ENCODE data around the gene LTBP1.
A peak's percentile ranks its signal among the peaks of the same experiment; 100 is the strongest.

Gene LTBP1

DNA sequence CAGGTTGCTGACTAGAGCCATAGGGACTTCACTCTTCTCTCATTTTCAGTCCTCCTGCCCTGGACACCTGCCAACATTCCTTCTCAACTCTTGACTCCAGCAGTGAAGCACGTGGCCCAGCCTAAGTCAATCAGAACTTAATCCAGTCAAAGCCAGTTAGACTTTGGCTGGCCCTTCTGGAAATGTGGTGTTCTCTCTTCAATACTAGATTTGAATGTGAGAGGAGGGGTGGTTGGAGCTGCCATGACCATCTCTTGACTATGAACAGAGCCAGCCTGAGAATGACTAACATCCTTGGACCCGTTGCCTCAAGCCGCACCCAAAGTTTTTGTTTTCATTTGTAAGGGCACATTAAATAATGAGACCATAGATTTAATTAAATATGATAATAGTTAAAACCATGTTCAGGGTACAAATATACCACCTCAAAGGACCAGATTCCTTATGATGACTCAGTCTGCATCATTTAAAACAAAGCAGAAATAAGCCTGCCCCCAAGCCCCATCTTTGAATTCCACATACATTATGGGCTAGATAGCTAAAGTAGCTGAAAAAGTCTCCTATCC is 480.0 kb downstream of the LTBP1 start:
- no peak overlapping the region for H3K4me3 ChIP-seq (ENCODE audit: low read depth, low read length)
- peak; percentile 29 for DNase-seq (ENCODE audit: low read depth)
- in situ Hi-C loops (cut with HindIII; ENCODE audit: low sequenced_read_pairs), result no loop called here
- TF ChIP-seq, protein P1, sequence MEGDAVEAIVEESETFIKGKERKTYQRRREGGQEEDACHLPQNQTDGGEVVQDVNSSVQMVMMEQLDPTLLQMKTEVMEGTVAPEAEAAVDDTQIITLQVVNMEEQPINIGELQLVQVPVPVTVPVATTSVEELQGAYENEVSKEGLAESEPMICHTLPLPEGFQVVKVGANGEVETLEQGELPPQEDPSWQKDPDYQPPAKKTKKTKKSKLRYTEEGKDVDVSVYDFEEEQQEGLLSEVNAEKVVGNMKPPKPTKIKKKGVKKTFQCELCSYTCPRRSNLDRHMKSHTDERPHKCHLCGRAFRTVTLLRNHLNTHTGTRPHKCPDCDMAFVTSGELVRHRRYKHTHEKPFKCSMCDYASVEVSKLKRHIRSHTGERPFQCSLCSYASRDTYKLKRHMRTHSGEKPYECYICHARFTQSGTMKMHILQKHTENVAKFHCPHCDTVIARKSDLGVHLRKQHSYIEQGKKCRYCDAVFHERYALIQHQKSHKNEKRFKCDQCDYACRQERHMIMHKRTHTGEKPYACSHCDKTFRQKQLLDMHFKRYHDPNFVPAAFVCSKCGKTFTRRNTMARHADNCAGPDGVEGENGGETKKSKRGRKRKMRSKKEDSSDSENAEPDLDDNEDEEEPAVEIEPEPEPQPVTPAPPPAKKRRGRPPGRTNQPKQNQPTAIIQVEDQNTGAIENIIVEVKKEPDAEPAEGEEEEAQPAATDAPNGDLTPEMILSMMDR (IDR thresholded peaks at IDR 0.05; ENCODE audit: low read depth, low read length, missing control alignments), result no peak

DNA sequence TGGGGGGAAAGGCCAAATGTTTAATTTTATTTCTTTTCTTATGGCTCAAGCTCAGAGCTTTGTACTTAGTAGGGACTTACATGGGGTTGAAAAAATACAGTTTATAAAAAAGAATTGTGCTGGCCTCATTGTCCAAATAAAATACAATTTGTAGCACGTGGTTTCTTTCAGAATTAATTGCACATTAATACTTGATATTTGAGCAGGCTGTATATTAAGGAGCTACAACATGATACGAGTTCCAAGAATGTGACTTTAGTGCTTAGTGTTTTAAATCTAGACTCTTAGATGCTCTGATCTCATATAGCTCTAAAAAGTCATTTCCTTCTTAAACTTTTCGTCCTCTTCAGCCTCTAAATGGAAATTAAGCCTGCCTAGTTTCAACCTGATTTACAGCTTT is 483.3 kb downstream of the LTBP1 start:
- DNase-seq (ENCODE audit: low read depth), result no peak
- TF ChIP-seq, protein P1 (IDR thresholded peaks at IDR 0.05; ENCODE audit: low read depth, low read length, missing control alignments), result no peak
- in situ Hi-C loops (cut with HindIII; ENCODE audit: low sequenced_read_pairs), result loop anchor here (5.0 kb wide), 1 partner anchor 393 kb away; no protein-coding TSS in a partner anchor
- H3K4me3 ChIP-seq (ENCODE audit: low read depth, low read length), result no peak overlapping the region

DNA sequence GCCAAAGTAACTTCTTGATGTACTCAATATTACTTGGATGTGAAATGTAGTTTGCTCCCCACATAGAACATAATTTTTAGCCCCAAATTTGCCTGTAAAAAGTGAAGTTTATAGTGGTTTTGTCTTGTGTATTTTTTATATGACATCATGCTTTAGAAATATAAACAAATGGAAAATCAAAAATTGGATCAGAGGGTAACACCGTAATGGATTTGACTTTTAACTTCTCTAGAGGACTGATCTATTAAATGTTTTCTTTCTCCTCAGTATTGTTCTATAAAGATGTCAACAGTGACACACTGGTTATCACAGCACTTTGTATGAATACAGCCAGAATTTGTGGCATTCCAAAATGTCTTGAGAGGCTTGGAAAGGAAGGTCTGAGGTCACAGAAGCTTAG is 484.1 kb downstream of the LTBP1 start:
- H3K4me3 ChIP-seq (ENCODE audit: low read depth, low read length), result no peak overlapping the region
- TF ChIP-seq, protein P1 (IDR thresholded peaks at IDR 0.05; ENCODE audit: low read depth, low read length, missing control alignments), result no peak
- DNase-seq (ENCODE audit: low read depth), result no peak
- in situ Hi-C loops (cut with HindIII; ENCODE audit: low sequenced_read_pairs), result loop anchor here (5.0 kb wide), 1 partner anchor 394 kb away; no protein-coding TSS in a partner anchor

DNA sequence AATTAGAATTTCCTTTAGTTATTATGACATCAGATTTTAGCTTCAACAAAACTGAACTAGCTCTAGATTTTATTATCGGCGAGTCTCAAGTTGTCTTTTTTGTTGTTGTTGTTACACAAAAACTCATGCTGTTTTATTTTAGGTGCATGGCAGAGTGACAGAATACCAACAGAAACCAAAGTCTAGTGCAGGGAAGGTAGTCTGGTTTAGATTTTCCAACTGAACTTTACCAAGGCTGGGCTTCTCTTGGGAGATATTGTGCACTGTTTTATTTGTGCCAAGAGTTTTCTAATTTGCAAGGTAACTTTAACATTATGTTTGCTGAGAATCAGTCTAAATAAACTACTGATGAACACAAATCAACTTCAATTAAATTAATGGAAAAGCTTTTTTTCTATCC is 486.1 kb downstream of the LTBP1 start:
- TF ChIP-seq, protein P1 (IDR thresholded peaks at IDR 0.05; ENCODE audit: low read depth, low read length, missing control alignments), result no peak
- DNase-seq (ENCODE audit: low read depth), result no peak
- in situ Hi-C loops (cut with HindIII; ENCODE audit: low sequenced_read_pairs), result loop anchor here (5.0 kb wide), 1 partner anchor 396 kb away; no protein-coding TSS in a partner anchor
- no peak overlapping the region for H3K4me3 ChIP-seq (ENCODE audit: low read depth, low read length)

DNA sequence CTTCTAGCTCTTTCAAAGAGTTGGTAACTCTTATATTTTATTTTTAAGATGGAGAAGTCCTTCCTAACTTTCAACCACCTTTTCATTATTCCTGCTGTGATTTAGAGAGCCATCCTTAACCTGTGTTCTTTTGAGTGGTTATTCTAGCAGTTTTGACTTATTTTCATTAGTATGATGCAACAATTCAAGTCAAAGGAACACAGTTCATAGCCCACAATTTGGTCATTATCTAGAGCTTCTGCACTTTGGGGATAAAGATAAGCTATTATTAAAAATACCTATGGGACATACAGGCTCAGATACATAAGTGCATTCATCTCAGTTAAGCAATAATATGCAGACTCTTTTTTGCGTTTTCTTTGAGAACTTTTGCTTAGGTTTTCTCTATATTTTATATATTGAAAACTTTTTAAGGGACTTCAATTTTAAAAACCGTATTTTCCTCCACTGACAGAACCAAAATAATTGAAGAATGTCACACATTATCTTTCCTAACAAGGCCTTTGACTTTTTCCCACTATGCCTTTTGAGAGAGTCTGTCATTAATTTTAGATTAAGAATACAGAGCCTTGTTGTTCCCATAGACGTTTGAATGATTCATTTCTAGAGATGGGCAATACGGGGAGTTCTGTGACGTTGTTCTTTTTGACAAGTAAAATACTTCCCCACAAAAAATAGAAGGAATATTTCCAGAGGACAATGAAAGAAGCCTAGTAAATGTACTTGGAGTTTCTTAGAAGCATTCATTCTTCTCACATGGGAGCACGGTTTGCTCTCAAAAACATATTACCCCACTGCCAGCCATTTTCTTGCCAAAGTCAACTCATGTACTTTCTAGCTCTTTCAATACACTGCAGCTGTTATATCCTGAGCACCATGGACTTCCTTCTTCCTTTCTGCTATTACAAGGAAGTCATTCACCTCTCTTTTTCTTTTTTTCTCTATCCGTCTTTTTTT is 486.8 kb downstream of the LTBP1 start:
- in situ Hi-C loops (cut with HindIII; ENCODE audit: low sequenced_read_pairs), result loop anchor here (5.0 kb wide), 1 partner anchor 396 kb away; no protein-coding TSS in a partner anchor
- no peak for DNase-seq (ENCODE audit: low read depth)
- no peak overlapping the region for H3K4me3 ChIP-seq (ENCODE audit: low read depth, low read length)
- TF ChIP-seq, protein P1 (IDR thresholded peaks at IDR 0.05; ENCODE audit: low read depth, low read length, missing control alignments), result no peak

DNA sequence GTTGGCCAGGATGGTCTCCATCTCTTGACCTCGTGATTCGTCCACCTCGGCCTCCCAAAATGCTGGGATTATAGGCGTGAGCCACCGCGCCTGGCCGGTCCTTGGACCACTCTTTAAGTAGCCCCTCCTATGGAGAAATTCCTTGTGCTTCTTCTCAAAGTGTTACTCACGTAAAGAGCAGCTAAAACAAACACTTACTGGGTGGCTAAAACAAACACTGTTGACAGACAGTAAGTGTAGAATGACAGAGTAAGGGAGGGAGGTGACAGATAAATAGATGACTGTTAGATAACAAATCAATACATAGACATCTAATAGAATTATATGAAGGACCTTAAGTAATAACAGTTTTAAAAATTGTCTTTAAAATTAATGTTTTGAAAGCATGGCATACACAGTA is 488.8 kb downstream of the LTBP1 start:
- no peak for DNase-seq (ENCODE audit: low read depth)
- in situ Hi-C loops (cut with HindIII; ENCODE audit: low sequenced_read_pairs), result no loop called here
- TF ChIP-seq, protein P1 (IDR thresholded peaks at IDR 0.05; ENCODE audit: low read depth, low read length, missing control alignments), result no peak
- H3K4me3 ChIP-seq (ENCODE audit: low read depth, low read length), result no peak overlapping the region

Measured in astrocyte of the cerebellum (primary cell).